GM18870 (cell line): Measurements from ENCODE around the gene ABLIM3.

ENCODE experiments used
- ATAC-seq: cut with Tn5 transposase; IDR thresholded peaks from one replicate; pipeline ENCODE4 v1.9.1; 2021; ENCODE audit warnings: moderate library complexity; ENCODE audit not compliant: unreplicated experiment

ABLIM3 gene

GRCh38 chr5:149277801-149278200 is 136.5 kb downstream of the ABLIM3 start:
- no peak for ATAC-seq

GRCh38 chr5:149278451-149279210 is 137.3 kb downstream of the ABLIM3 start:
- no peak for ATAC-seq

GRCh38 chr5:149279661-149280060 is 138.4 kb downstream of the ABLIM3 start:
- ATAC-seq, result no peak

GRCh38 chr5:149280124-149280523 is 138.8 kb downstream of the ABLIM3 start:
- no peak for ATAC-seq

- no peak for ATAC-seq
These were observed 139.5 kb downstream of the ABLIM3 start for GRCh38 chr5:149280802-149281201.

GRCh38 chr5:149282027-149282965 is 141.0 kb downstream of the ABLIM3 start:
- no peak for ATAC-seq

- ATAC-seq, result no peak
These were observed 141.7 kb downstream of the ABLIM3 start for GRCh38 chr5:149282966-149283332.

- no peak for ATAC-seq
These were observed 142.6 kb downstream of the ABLIM3 start for GRCh38 chr5:149283626-149284480.

GRCh38 chr5:149284501-149284900 is 143.2 kb downstream of the ABLIM3 start:
- no peak for ATAC-seq

- ATAC-seq, result no peak
These were observed 143.9 kb downstream of the ABLIM3 start for GRCh38 chr5:149285153-149285552.

- no peak for ATAC-seq
These were observed 147.1 kb downstream of the ABLIM3 start for GRCh38 chr5:149288436-149288835.

- ATAC-seq, result no peak
These were observed 148.0 kb downstream of the ABLIM3 start for GRCh38 chr5:149289301-149289700.

GRCh38 chr5:149294872-149295829 is 153.9 kb downstream of the ABLIM3 start:
- ATAC-seq, result no peak

GRCh38 chr5:149297340-149298025 is 156.2 kb downstream of the ABLIM3 start:
- no peak for ATAC-seq

GRCh38 chr5:149298163-149298562 is 156.9 kb downstream of the ABLIM3 start:
- no peak for ATAC-seq

GRCh38 chr5:149298842-149299404 is 157.6 kb downstream of the ABLIM3 start:
- ATAC-seq, result no peak

- ATAC-seq, result no peak
These were observed 158.3 kb downstream of the ABLIM3 start for GRCh38 chr5:149299451-149300054.

- ATAC-seq, result no peak
These were observed 159.1 kb downstream of the ABLIM3 start for GRCh38 chr5:149300441-149300840.
